Liver (tissue), 9 donors: ENCODE measurements around the gene PMM2. TPM values are rescaled to one million over a fixed set of nuclear protein-coding genes. Genes with fewer than 3 reads are reported as not detected.

Experiments used
- DNase-seq: peaks from one replicate; pipeline ENCODE4 v3.0.0-alpha.2; 2017; ENCODE audit warnings: low spot score
- H3K27ac ChIP-seq, 2 donors: one replicate each; pipeline ENCODE4 v1.7.0; 2013; ENCODE audit warnings: inconsistent platforms in 2 of 2, low read length in 2 of 2, control low read depth in 1 of 2, low read depth in 1 of 2, mild to moderate bottlenecking in 1 of 2
- H3K27me3 ChIP-seq, 4 donors: one replicate each; pipeline versions ENCODE4 v1.6.1 to v1.7.0; 2013; ENCODE audit warnings: low read length in 3 of 4, inconsistent platforms in 1 of 4, mild to moderate bottlenecking in 1 of 4, moderate library complexity in 1 of 4; ENCODE audit not compliant: control insufficient read depth in 4 of 4, insufficient read depth in 4 of 4
- H3K36me3 ChIP-seq, 4 donors: one replicate each; pipeline versions ENCODE4 v1.6.1 to v1.7.0; 2013; ENCODE audit warnings: low read length in 3 of 4, mild to moderate bottlenecking in 3 of 4, low read depth in 1 of 4, moderate library complexity in 1 of 4; ENCODE audit not compliant: control insufficient read depth in 4 of 4, insufficient read depth in 3 of 4
- H3K4me1 ChIP-seq, 4 donors: one replicate each; pipeline versions ENCODE4 v1.6.1 to v1.7.0; 2013; ENCODE audit warnings: low read length in 3 of 4, mild to moderate bottlenecking in 3 of 4, moderate library complexity in 1 of 4; ENCODE audit not compliant: control insufficient read depth in 4 of 4, insufficient read depth in 4 of 4
- H3K4me3 ChIP-seq, 3 donors: one replicate each; pipeline versions ENCODE4 v1.6.1 to v1.7.0; 2013; ENCODE audit warnings: low read length in 3 of 3, control low read depth in 1 of 3, low read depth in 1 of 3, mild to moderate bottlenecking in 1 of 3
- H3K9ac ChIP-seq, 2 donors: one replicate each; pipeline ENCODE4 v1.7.0; 2013; ENCODE audit warnings: low read length in 2 of 2, mild to moderate bottlenecking in 2 of 2, moderate library complexity in 2 of 2, control low read depth in 1 of 2, low read depth in 1 of 2
- H3K9me3 ChIP-seq, 4 donors: one replicate each; pipeline versions ENCODE4 v1.6.1 to v1.7.0; 2013; ENCODE audit warnings: low read length in 3 of 4; ENCODE audit not compliant: control insufficient read depth in 4 of 4
- ATF3 ChIP-seq: IDR thresholded peaks from 2 replicates; pipeline ENCODE4 v1.6.1; 2016; ENCODE audit warnings: antibody characterized with exemption
- CTCF ChIP-seq: fragments of 150-350 bp; IDR thresholded peaks from 2 replicates; pipeline ENCODE4 v1.5.1; 2017; ENCODE audit warnings: improper control_type of control experiment, low read depth, low read length; ENCODE audit not compliant: missing input control
- EGR1 ChIP-seq, 2 donors: IDR thresholded peaks; 2 replicates each; pipeline ENCODE4 v1.6.1; 2016 to 2018; ENCODE audit warnings: antibody characterized with exemption in 2 of 2, low read depth in 2 of 2
- FOXA1 ChIP-seq: IDR thresholded peaks from 2 replicates; pipeline ENCODE4 v1.6.1; 2016; ENCODE audit warnings: antibody characterized with exemption
- FOXA2 ChIP-seq: IDR thresholded peaks from 2 replicates; pipeline ENCODE4 v1.6.1; 2016; ENCODE audit warnings: antibody characterized with exemption
- GABPA ChIP-seq, 2 donors: IDR thresholded peaks in 1 of 2; conservative IDR thresholded peaks in 1 of 2; 2 replicates each; pipeline ENCODE4 v1.6.1; 2016; ENCODE audit warnings: antibody characterized with exemption in 2 of 2, mild to moderate bottlenecking in 1 of 2, moderate library complexity in 1 of 2
- HNF4A ChIP-seq, 2 donors: conservative IDR thresholded peaks; 2 replicates each; pipeline ENCODE4 v1.6.1; 2016; ENCODE audit warnings: antibody characterized with exemption in 2 of 2, mild to moderate bottlenecking in 2 of 2
- HNF4G ChIP-seq: IDR thresholded peaks from 2 replicates; pipeline ENCODE4 v1.6.1; 2016; ENCODE audit warnings: antibody characterized with exemption
- JUND ChIP-seq, 2 donors: IDR thresholded peaks; 2 replicates each; pipeline ENCODE4 v1.6.1; 2016; ENCODE audit warnings: antibody characterized with exemption in 2 of 2
- MAX ChIP-seq: IDR thresholded peaks from 2 replicates; pipeline ENCODE4 v1.6.1; 2016; ENCODE audit warnings: antibody characterized with exemption
- NR2F2 ChIP-seq: IDR thresholded peaks from 2 replicates; pipeline ENCODE4 v1.6.1; 2016; ENCODE audit warnings: antibody characterized with exemption
- RAD21 ChIP-seq, 2 donors: IDR thresholded peaks; 2 replicates each; pipeline ENCODE4 v1.6.1; 2016; ENCODE audit warnings: antibody characterized with exemption in 2 of 2, mild to moderate bottlenecking in 2 of 2
- REST ChIP-seq: IDR thresholded peaks from 2 replicates; pipeline ENCODE4 v1.6.1; 2016; ENCODE audit warnings: antibody characterized with exemption, mild to moderate bottlenecking
- RXRA ChIP-seq, 2 donors: IDR thresholded peaks; 2 replicates each; pipeline ENCODE4 v1.6.1; 2017 to 2018; ENCODE audit warnings: antibody characterized with exemption in 2 of 2, mild to moderate bottlenecking in 1 of 2
- SP1 ChIP-seq: IDR thresholded peaks from 2 replicates; pipeline ENCODE4 v1.6.1; 2018; ENCODE audit warnings: antibody characterized with exemption, mild to moderate bottlenecking
- TAF1 ChIP-seq: conservative IDR thresholded peaks from 2 replicates; pipeline ENCODE4 v1.6.1; 2016; ENCODE audit warnings: antibody characterized with exemption, mild to moderate bottlenecking
- YY1 ChIP-seq: IDR thresholded peaks from 2 replicates; pipeline ENCODE4 v1.6.1; 2016; ENCODE audit warnings: antibody characterized with exemption, mild to moderate bottlenecking
- ZBTB33 ChIP-seq: IDR thresholded peaks from 2 replicates; pipeline ENCODE4 v1.6.1; 2016; ENCODE audit warnings: antibody characterized with exemption
- WGBS: extraction: QIAGEN DNeasy Blood & Tissue Kit; methylation state at CpG from one replicate; pipeline ENCODE4 v1.1.7; 2013; 5-methylcytosine and 5-hydroxymethylcytosine counted together
- polyA plus RNA-seq, 2 donors: library from polyadenylated mRNA; stranded (reverse) in 1 of 2; unstranded in 1 of 2; fragments of 200-250 nt in 1 of 2; fragments of >200 nt in 1 of 2; fragmentation: Nextera tagmentation in 1 of 2; extraction: Ambion mirVana in 1 of 2; gene quantifications; one replicate each; pipeline versions ENCODE4 v1.2.1 to v1.2.3, GENCODE V29; 2013 to 2015
- total RNA-seq, 2 donors: library from RNA; depleted of rRNA; stranded (reverse); fragments of >200 nt; gene quantifications; one replicate each; pipeline ENCODE4 v1.2.3, GENCODE V29; 2014
- donor health status: healthy.
- donor health status: healthy.
- donor health status: healthy.
- donor health status: healthy.
- donor health status: healthy.

The PMM2 gene
- total and polyA plus RNA-seq, 4 donors = 6.8 to 38.9 (median 30.0) TPM

- H3K4me3 ChIP-seq = no peak overlapping the region
- H3K9me3 ChIP-seq = no peaks in the 10 kb centered on the region
- peaks cover 19 to 83% (median 54%) of the 10 kb centered on the region in 4 donors for H3K36me3 ChIP-seq
- no peak overlapping the region for H3K27ac ChIP-seq
- H3K9ac ChIP-seq = no peak overlapping the region
- no peaks in the 10 kb centered on the region for H3K27me3 ChIP-seq
- no peaks in the 10 kb centered on the region for H3K4me1 ChIP-seq
- 69% methylated on average over 3 of the region's 3 CpGs for WGBS
- DNase-seq = no peak
- TF ChIP-seq FOXA2 = no peak
- no peak for TF ChIP-seq RXRA (IDR thresholded peaks at IDR 0.05)
Observed at GRCh38 chr16:8773537-8773936, 24.1 kb upstream of the PMM2 start.

- Histone ChIP-seq H3K27ac (no peak overlapping the region), H3K36me3 (peaks cover 19 to 84% (median 53%) of the 10 kb centered on the region in 4 donors), H3K9ac (no peak overlapping the region), H3K4me1 (no peaks in the 10 kb centered on the region), H3K4me3 (no peak overlapping the region), H3K9me3 (no peaks in the 10 kb centered on the region), H3K27me3 (no peaks in the 10 kb centered on the region)
- DNase-seq = no peak
- TF ChIP-seq FOXA1 (no peak), GABPA (IDR thresholded peaks at IDR 0.05 in 1 of 2, conservative IDR thresholded peaks at IDR 0.05 in 1 of 2) (no peak), EGR1 (IDR thresholded peaks at IDR 0.05; ENCODE audit: low read depth in 2 of 2) (no peak), ATF3 (no peak), SP1 (no peak), YY1 (no peak), RXRA (IDR thresholded peaks at IDR 0.05) (no peak), RAD21 (IDR thresholded peaks at IDR 0.05) (no peak), MAX (no peak), CTCF (no peak), ZBTB33 (no peak), HNF4A (conservative IDR thresholded peaks at IDR 0.05) (no peak), HNF4G (no peak), TAF1 (no peak), JUND (IDR thresholded peaks at IDR 0.05) (no peak), FOXA2 (no peak), REST (no peak), NR2F2 (no peak)
- 86% methylated on average over 11 of the region's 11 CpGs for WGBS
Observed at GRCh38 chr16:8774208-8774607, 23.4 kb upstream of the PMM2 start.
